Peyer's patch (tissue), 4 donors: ENCODE data around the gene SPRYD7.

Source experiments
- CTCF ChIP-seq, 6 experiments: fragments of 450-650 bp in 4 of 6; fragments of 200-600 bp in 2 of 6; sonication (generic) in 1 of 6; IDR thresholded peaks; one replicate each; pipeline ENCODE4 v1.5.1; 2017 to 2019; ENCODE audit warnings: antibody characterized with exemption in 6 of 6, mild to moderate bottlenecking in 3 of 6, moderate library complexity in 1 of 6
- POLR2A ChIP-seq, 2 donors: fragments of 450-650 bp; IDR thresholded peaks; one replicate each; pipeline ENCODE4 v1.5.1; 2017; ENCODE audit warnings: antibody characterized with exemption in 2 of 2, mild to moderate bottlenecking in 2 of 2, moderate library complexity in 2 of 2

DNA sequence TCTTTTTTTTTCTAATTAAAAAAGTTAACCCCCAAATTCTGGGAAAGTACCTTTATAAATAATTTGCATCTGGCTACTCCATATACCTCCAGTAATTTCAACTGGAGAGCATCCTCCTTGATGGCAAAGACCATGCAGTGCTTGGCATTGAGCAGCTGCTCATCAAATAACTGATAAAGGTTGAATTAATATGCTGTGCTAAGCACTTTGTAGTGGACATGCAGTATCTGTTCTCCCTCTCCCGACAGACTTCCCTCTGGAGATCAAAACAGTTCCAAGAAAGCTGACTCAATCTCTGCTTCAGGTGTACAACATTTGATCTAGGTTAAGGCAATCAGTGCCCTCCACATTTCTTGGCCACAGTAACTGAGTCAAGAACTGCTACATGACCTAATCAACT lies 3.3 kb downstream of the SPRYD7 start:
- TF ChIP-seq CTCF (IDR thresholded peaks at IDR 0.05) (no peak), POLR2A (IDR thresholded peaks at IDR 0.05) (no peak)
